PC-9 (cell line): ENCODE measurements around the gene CDK6. TPM values are rescaled to one million over a fixed set of nuclear protein-coding genes. Genes with fewer than 3 reads are reported as not detected.

Experiments
- BruUV-seq: library from RNA; stranded (reverse); fragments of 400-500 nt; replicated peaks from 2 replicates; lab custom pipeline; 2021; lab: Mats Ljungman, UMichigan
- CTCF ChIA-PET: fragments of 300-600 bp; sonication (Branson Sonifier 250); formaldehyde crosslinking; loops from one replicate; lab custom pipeline; 2022; ENCODE audit warnings: antibody characterized with exemption; lab: Charles Lee
- POLR2A ChIA-PET: fragments of 300-600 bp; sonication (Branson Sonifier 250); formaldehyde crosslinking; loops from one replicate; lab custom pipeline; 2022; ENCODE audit warnings: antibody characterized with exemption; ENCODE audit not compliant: unreplicated experiment; lab: Charles Lee
- DNase-seq, 2 experiments: peaks; one replicate each; pipeline versions ENCODE4 v3.0.0 to v3.0.0-alpha.2; 2015 to 2022; ENCODE audit warnings: mixed read lengths in 1 of 2
- H2AFZ ChIP-seq: fragments of 200-600 bp; sonication (generic); 2 replicates; pipeline ENCODE4 v1.8.1; 2017; ENCODE audit warnings: antibody characterized with exemption
- H3F3A ChIP-seq: fragments of 200-600 bp; sonication (generic); 2 replicates; pipeline ENCODE4 v1.8.1; 2017; ENCODE audit warnings: antibody characterized with exemption, mild to moderate bottlenecking, low read depth; ENCODE audit not compliant: insufficient read depth
- H3K27ac ChIP-seq: fragments of 200-600 bp; sonication (generic); 2 replicates; pipeline ENCODE4 v1.6.1; 2016; ENCODE audit warnings: mixed run types
- H3K27me3 ChIP-seq: fragments of 200-600 bp; sonication (generic); 2 replicates; pipeline ENCODE4 v1.6.1; 2016; ENCODE audit warnings: low read depth, mixed run types; ENCODE audit not compliant: insufficient read depth
- H3K36me3 ChIP-seq: fragments of 200-600 bp; sonication (generic); 2 replicates; pipeline ENCODE4 v1.6.1; 2016; ENCODE audit warnings: low read depth, mixed run types
- H3K4me1 ChIP-seq: fragments of 200-600 bp; sonication (generic); replicated peaks from 2 replicates; pipeline ENCODE4 v1.6.1; 2016; ENCODE audit warnings: mixed run types; ENCODE audit not compliant: insufficient read depth
- H3K4me2 ChIP-seq: fragments of 200-600 bp; sonication (generic); 2 replicates; pipeline ENCODE4 v1.6.1; 2017; ENCODE audit warnings: mixed run types
- H3K4me3 ChIP-seq: fragments of 200-600 bp; sonication (generic); 2 replicates; pipeline ENCODE4 v1.6.1; 2016; ENCODE audit warnings: mixed run types
- H3K79me2 ChIP-seq: fragments of 200-600 bp; sonication (generic); 2 replicates; pipeline ENCODE4 v1.6.1; 2017; ENCODE audit warnings: low read depth, mixed run types
- H3K9me2 ChIP-seq: fragments of 200-600 bp; sonication (generic); 2 replicates; pipeline ENCODE4 v1.8.1; 2017; ENCODE audit warnings: mild to moderate bottlenecking; ENCODE audit not compliant: insufficient read depth
- H3K9me3 ChIP-seq: fragments of 200-600 bp; sonication (generic); 2 replicates; pipeline ENCODE4 v1.8.1; 2016; ENCODE audit warnings: low read depth; ENCODE audit not compliant: insufficient read depth
- H4K20me1 ChIP-seq: fragments of 200-600 bp; sonication (generic); 2 replicates; pipeline ENCODE4 v1.8.1; 2017; ENCODE audit not compliant: insufficient read depth
- CTCF ChIP-seq: fragments of 200-600 bp; sonication (generic); conservative IDR thresholded peaks from 2 replicates; pipeline ENCODE4 v1.6.1; 2017; ENCODE audit warnings: mixed run types, antibody characterized with exemption, mild to moderate bottlenecking, moderate library complexity
- EZH2 ChIP-seq: fragments of 200-600 bp; sonication (generic); IDR thresholded peaks from 2 replicates; pipeline ENCODE4 v1.8.0; 2017; ENCODE audit warnings: antibody characterized with exemption, low read depth
- intact Hi-C: fragments of 100-400 bp; cut with micrococcal nuclease; formaldehyde crosslinking; loops from one replicate; pipeline ENCODE4 v1.10.0; 2022; ENCODE audit not compliant: unreplicated experiment
- total RNA-seq: library from RNA; stranded (reverse); gene quantifications from 2 replicates; pipeline ENCODE4 v1.2.3, GENCODE V29; 2021

Gene CDK6
- total RNA-seq, 1 experiment from 2014 or later: 49.5 TPM

GRCh38 chr7:92874567-92874966 lies 38.2 kb upstream of the CDK6 start:
- no peak overlapping the region for H3K4me3 ChIP-seq
- TF ChIP-seq CTCF (no peak), EZH2 (no peak)
- H3K4me2 ChIP-seq: no peak overlapping the region
- ChIA-PET POLR2A (no interaction called here), CTCF (no interaction called here)
- no peaks in the 10 kb centered on the region for H3K79me2 ChIP-seq
- no peak overlapping the region for H2AFZ ChIP-seq
- H3K9me2 ChIP-seq: no peaks in the 10 kb centered on the region
- no peaks in the 10 kb centered on the region for H3F3A ChIP-seq
- H3K27me3 ChIP-seq: no peaks in the 10 kb centered on the region
- no peaks in the 10 kb centered on the region for H4K20me1 ChIP-seq
- H3K27ac ChIP-seq: no peak overlapping the region
- no peak for DNase-seq
- H3K36me3 ChIP-seq: no peaks in the 10 kb centered on the region
- H3K9me3 ChIP-seq: 0 out of 2 replicates have a peak, but pooled peaks cover 2% of the 10 kb centered on the region
- H3K4me1 ChIP-seq: no peaks in the 10 kb centered on the region
- intact Hi-C loops: no loop called here
- no TSS peak for BruUV-seq

- DNase-seq: no peak
- ChIA-PET POLR2A (no interaction called here), CTCF (interaction anchor here (0.7 kb wide), 1 partner anchor 67 kb away, joined by 3 read pairs; no protein-coding TSS in a partner anchor)
- intact Hi-C loops: no loop called here
- no peak overlapping the region for H3K4me3 ChIP-seq
- H3F3A ChIP-seq: no peaks in the 10 kb centered on the region
- H3K4me1 ChIP-seq: no peaks in the 10 kb centered on the region
- no peaks in the 10 kb centered on the region for H3K27me3 ChIP-seq
- 0 out of 2 replicates have a peak, but pooled peaks cover 7% of the 10 kb centered on the region for H3K9me3 ChIP-seq
- H3K79me2 ChIP-seq: no peaks in the 10 kb centered on the region
- no peaks in the 10 kb centered on the region for H3K36me3 ChIP-seq
- TF ChIP-seq EZH2: no peak
- no peak for TF ChIP-seq CTCF
- BruUV-seq: no TSS peak
- no peaks in the 10 kb centered on the region for H4K20me1 ChIP-seq
- H3K27ac ChIP-seq: no peak overlapping the region
- H2AFZ ChIP-seq: no peak overlapping the region
- no peaks in the 10 kb centered on the region for H3K9me2 ChIP-seq
- no peak overlapping the region for H3K4me2 ChIP-seq
Measured at GRCh38 chr7:92873776-92874175, 37.4 kb upstream of the CDK6 start.

GRCh38 chr7:92872701-92873100 lies 36.3 kb upstream of the CDK6 start:
- H3K4me2 ChIP-seq: no peak overlapping the region

More at GRCh38 chr7:92872701-92873100, 36.3 kb upstream of the CDK6 start:
- intact Hi-C loops: no loop called here
- no peaks in the 10 kb centered on the region for H3K27me3 ChIP-seq
- peaks cover 16% of the 10 kb centered on the region; the same call in 1 of the 2 replicates for H3K9me3 ChIP-seq
- H3K9me2 ChIP-seq: no peaks in the 10 kb centered on the region
- H3K4me3 ChIP-seq: no peak overlapping the region
- no peaks in the 10 kb centered on the region for H3F3A ChIP-seq
- no peak overlapping the region for H3K27ac ChIP-seq
- ChIA-PET CTCF (no interaction called here), POLR2A (no interaction called here)
- no peaks in the 10 kb centered on the region for H3K4me1 ChIP-seq
- no peak overlapping the region for H2AFZ ChIP-seq
- H4K20me1 ChIP-seq: no peaks in the 10 kb centered on the region
- no peak for TF ChIP-seq EZH2
- TF ChIP-seq CTCF: no peak
- no peaks in the 10 kb centered on the region for H3K79me2 ChIP-seq
- no peak for DNase-seq
- no peaks in the 10 kb centered on the region for H3K36me3 ChIP-seq
- BruUV-seq: no TSS peak
